Measurements from ENCODE around the gene LAMC3. TPM values are rescaled to one million over a fixed set of nuclear protein-coding genes. Genes with fewer than 3 reads are reported as not detected.

The LAMC3 gene
- total RNA-seq, 1 experiment from 2014 or later: 4.6 TPM

DNA sequence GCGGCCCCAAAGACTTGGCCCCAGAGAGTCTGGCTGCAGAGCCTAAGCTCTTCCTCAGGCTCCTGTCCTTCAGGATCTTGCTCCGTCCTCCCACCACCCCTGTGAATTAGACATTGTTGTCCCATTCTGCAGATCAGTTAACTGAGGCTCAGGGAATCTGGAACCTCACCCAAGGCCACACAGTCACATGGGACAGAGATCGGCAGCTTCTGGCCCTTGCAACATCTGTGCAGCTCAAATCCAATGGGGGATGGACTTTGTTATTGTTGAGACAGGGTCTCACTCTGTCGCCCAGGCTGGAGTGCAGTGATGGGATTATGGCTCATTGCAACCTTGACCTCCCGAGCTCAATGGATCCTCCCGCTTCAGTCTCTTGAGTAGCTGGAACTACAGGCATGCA, 23.9 kb upstream of the LAMC3 start:
- H2AFZ ChIP-seq (ENCODE audit: low read length): no peak overlapping the region
- no peaks in the 10 kb centered on the region for H3K27me3 ChIP-seq (ENCODE audit: low read length)
- DNase-seq: no peak
- intact Hi-C loops (cut with micrococcal nuclease): no loop called here
- ATAC-seq: no peak
- ChIA-PET CTCF (no interaction called here), POLR2A (ENCODE audit: unreplicated experiment) (no interaction called here)
- no TSS peak for BruUV-seq (replicated peaks)
- no peaks in the 10 kb centered on the region for H4K20me1 ChIP-seq (ENCODE audit: low read length)
- no peaks in the 10 kb centered on the region for H3K36me3 ChIP-seq (ENCODE audit: low read depth, low read length)
- no peaks in the 10 kb centered on the region for H3K9me2 ChIP-seq (replicated peaks; ENCODE audit: low read length)
- no peaks in the 10 kb centered on the region for H3K9me3 ChIP-seq (ENCODE audit: low read length)
- H3K9ac ChIP-seq (ENCODE audit: low read length): no peak overlapping the region
- no peak overlapping the region for H3K4me2 ChIP-seq (ENCODE audit: low read length)
- H3K4me3 ChIP-seq (ENCODE audit: low read length): no peak overlapping the region
- H3F3A ChIP-seq (ENCODE audit: low read length, unreplicated experiment): no peaks in the 10 kb centered on the region
- no peaks in the 10 kb centered on the region for H3K79me2 ChIP-seq (ENCODE audit: low read length)
- H3K4me1 ChIP-seq (ENCODE audit: insufficient read depth, low read length): no peaks in the 10 kb centered on the region
- TF ChIP-seq EZH2phosphoT487 (IDR thresholded peaks at IDR 0.05; ENCODE audit: borderline replicate concordance, low read length) (no peak), EZH2 (IDR thresholded peaks at IDR 0.05; ENCODE audit: low read length, unreplicated experiment) (no peak)
- TF ChIP-seq, protein P1, sequence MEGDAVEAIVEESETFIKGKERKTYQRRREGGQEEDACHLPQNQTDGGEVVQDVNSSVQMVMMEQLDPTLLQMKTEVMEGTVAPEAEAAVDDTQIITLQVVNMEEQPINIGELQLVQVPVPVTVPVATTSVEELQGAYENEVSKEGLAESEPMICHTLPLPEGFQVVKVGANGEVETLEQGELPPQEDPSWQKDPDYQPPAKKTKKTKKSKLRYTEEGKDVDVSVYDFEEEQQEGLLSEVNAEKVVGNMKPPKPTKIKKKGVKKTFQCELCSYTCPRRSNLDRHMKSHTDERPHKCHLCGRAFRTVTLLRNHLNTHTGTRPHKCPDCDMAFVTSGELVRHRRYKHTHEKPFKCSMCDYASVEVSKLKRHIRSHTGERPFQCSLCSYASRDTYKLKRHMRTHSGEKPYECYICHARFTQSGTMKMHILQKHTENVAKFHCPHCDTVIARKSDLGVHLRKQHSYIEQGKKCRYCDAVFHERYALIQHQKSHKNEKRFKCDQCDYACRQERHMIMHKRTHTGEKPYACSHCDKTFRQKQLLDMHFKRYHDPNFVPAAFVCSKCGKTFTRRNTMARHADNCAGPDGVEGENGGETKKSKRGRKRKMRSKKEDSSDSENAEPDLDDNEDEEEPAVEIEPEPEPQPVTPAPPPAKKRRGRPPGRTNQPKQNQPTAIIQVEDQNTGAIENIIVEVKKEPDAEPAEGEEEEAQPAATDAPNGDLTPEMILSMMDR (conservative IDR thresholded peaks at IDR 0.05; ENCODE audit: low read depth, low read length): no peak
- H3K27ac ChIP-seq (ENCODE audit: low read length): no peak overlapping the region

DNA sequence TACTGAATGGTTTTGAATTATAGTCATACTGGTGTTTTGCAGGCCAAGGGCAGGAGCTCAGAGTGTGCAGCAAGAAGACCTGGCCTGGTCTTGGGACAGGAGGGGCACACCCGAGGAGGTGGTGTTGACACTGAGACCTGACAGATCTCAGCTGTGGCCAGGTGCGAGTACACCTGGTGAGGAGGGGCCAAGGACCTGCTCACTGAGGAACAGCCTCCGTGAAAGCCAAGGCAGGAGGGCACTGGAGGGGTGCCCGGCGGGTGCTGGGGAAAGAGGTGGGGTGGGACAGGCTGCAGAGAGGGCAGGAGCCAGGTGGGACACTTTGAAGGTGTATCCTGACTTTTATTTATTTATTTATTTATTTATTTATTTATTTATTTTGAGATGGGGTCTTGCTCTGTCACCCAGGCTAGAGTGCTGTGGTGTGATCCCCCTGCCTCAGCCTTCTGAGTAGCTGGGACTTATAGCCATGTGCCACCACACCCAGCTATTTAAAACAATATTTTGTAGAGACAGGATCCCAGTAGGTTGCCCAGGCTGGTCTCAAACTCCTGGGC, 23.3 kb upstream of the LAMC3 start:
- DNase-seq (no peak), ATAC-seq (no peak)
- no peaks in the 10 kb centered on the region for H3K79me2 ChIP-seq (ENCODE audit: low read length)
- no peaks in the 10 kb centered on the region for H3K27me3 ChIP-seq (ENCODE audit: low read length)
- ChIA-PET POLR2A (ENCODE audit: unreplicated experiment) (no interaction called here), CTCF (no interaction called here)
- BruUV-seq (replicated peaks): no TSS peak
- no peaks in the 10 kb centered on the region for H4K20me1 ChIP-seq (ENCODE audit: low read length)
- no peaks in the 10 kb centered on the region for H3F3A ChIP-seq (ENCODE audit: low read length, unreplicated experiment)
- H3K4me3 ChIP-seq (ENCODE audit: low read length): no peak overlapping the region
- H3K27ac ChIP-seq (ENCODE audit: low read length): no peak overlapping the region
- TF ChIP-seq EZH2phosphoT487 (IDR thresholded peaks at IDR 0.05; ENCODE audit: borderline replicate concordance, low read length) (no peak), EZH2 (IDR thresholded peaks at IDR 0.05; ENCODE audit: low read length, unreplicated experiment) (no peak)
- TF ChIP-seq, protein P1 (conservative IDR thresholded peaks at IDR 0.05; ENCODE audit: low read depth, low read length): no peak
- no peaks in the 10 kb centered on the region for H3K36me3 ChIP-seq (ENCODE audit: low read depth, low read length)
- no peaks in the 10 kb centered on the region for H3K9me2 ChIP-seq (replicated peaks; ENCODE audit: low read length)
- no peak overlapping the region for H3K9ac ChIP-seq (ENCODE audit: low read length)
- no peak overlapping the region for H2AFZ ChIP-seq (ENCODE audit: low read length)
- intact Hi-C loops (cut with micrococcal nuclease): no loop called here
- H3K9me3 ChIP-seq (ENCODE audit: low read length): no peaks in the 10 kb centered on the region
- H3K4me2 ChIP-seq (ENCODE audit: low read length): no peak overlapping the region
- no peaks in the 10 kb centered on the region for H3K4me1 ChIP-seq (ENCODE audit: insufficient read depth, low read length)

DNA sequence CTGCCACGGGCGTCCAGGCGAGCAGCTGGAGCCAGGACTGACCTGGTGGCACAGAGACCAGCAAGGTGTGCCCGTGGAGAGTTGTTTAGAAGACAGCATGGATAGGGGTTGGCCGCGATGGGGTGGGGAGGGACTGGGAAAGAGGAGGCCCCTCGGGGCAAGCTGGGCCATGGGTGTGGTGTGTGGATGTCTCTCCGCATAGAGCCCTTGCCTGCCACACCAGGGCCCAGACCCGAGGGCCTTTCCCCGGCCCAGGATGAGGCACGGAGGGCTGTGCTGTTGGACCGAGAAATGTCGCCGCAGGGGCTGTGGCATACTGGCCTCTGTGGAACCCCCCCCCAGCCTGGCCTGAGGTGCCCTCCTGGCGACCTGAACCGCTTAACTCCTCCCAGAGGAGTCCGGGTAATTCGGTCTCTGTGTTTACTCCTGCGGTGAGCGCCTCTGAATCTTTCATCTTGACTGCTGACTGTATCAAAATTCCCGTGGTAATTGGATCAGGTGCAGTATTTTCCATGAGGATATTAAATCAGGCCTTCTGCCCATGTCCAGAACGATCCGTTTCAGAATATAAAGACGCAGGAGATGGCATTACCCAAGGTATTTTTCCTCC, 22.5 kb upstream of the LAMC3 start:
- H4K20me1 ChIP-seq (ENCODE audit: low read length): no peaks in the 10 kb centered on the region
- POLR2A ChIA-PET (ENCODE audit: unreplicated experiment): no interaction called here
- no peaks in the 10 kb centered on the region for H3K4me1 ChIP-seq (ENCODE audit: insufficient read depth, low read length)
- BruUV-seq (replicated peaks): no TSS peak
- H3K27me3 ChIP-seq (ENCODE audit: low read length): no peaks in the 10 kb centered on the region
- no peaks in the 10 kb centered on the region for H3F3A ChIP-seq (ENCODE audit: low read length, unreplicated experiment)
- ATAC-seq (no peak), DNase-seq (no peak)
- no peak overlapping the region for H3K27ac ChIP-seq (ENCODE audit: low read length)
- no peak overlapping the region for H3K4me2 ChIP-seq (ENCODE audit: low read length)
- no peaks in the 10 kb centered on the region for H3K9me2 ChIP-seq (replicated peaks; ENCODE audit: low read length)
- H3K4me3 ChIP-seq (ENCODE audit: low read length): no peak overlapping the region
- H3K79me2 ChIP-seq (ENCODE audit: low read length): no peaks in the 10 kb centered on the region
- H3K9ac ChIP-seq (ENCODE audit: low read length): no peak overlapping the region
- no peak overlapping the region for H2AFZ ChIP-seq (ENCODE audit: low read length)
- no peaks in the 10 kb centered on the region for H3K36me3 ChIP-seq (ENCODE audit: low read depth, low read length)
- CTCF ChIA-PET: no interaction called here
- no peaks in the 10 kb centered on the region for H3K9me3 ChIP-seq (ENCODE audit: low read length)
- intact Hi-C loops (cut with micrococcal nuclease): no loop called here
- TF ChIP-seq, protein P1 (conservative IDR thresholded peaks at IDR 0.05; ENCODE audit: low read depth, low read length): no peak
- TF ChIP-seq EZH2 (IDR thresholded peaks at IDR 0.05; ENCODE audit: low read length, unreplicated experiment): no peak
- no peak for TF ChIP-seq EZH2phosphoT487 (IDR thresholded peaks at IDR 0.05; ENCODE audit: borderline replicate concordance, low read length)
